ENCODE results near the gene PSD4. TPM values are rescaled to one million over a fixed set of nuclear protein-coding genes. Genes with fewer than 3 reads are reported as not detected.

The PSD4 gene
- total and polyA plus RNA-seq, 10 of the 15 experiments (the other 5 are each of a cell fraction or from before 2014, with no cell fraction given): 0.68 to 114 (median 35.1) TPM

DNA sequence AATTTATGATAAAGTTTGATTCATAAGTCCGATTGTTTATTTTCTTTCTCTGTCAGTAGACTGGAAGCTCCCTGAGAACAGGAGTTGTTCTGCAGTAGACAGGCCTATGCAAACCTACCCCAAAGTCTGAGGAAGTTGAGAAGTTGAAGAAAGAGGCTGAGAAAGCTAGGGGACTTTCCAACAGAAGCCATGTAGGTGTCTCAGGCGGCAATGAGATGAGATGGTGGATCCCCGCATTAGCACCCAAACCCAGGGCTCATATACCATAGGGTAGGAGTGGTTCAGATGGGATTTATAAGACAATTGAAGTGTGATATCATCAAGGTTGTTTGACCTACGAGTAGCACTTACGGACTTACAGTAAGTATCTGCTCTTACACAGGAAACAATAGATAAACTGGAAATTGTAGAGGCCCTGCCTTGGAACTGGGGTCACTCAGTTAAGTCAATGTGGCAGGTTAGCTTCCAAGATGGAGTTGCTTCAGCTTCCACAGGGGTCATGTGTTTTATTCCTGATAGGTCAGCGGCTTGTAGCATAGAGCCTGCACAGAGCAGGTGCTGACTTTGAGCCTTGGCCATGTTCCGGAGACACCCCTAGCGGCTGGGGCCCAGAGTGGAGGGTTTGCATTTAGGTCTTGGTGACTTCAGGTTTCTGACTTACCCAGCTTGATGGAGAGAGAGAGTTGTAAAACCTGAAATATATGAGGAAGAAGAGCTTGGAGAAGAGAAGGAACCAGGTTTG is 2.3 kb upstream of the PSD4 start:
- DNase-seq (ENCODE audit: low read depth, low spot score) (no peak), ATAC-seq (no peak), FAIRE-seq (no peak)
- 83% methylated on average over 8 of the region's 8 CpGs for WGBS (ENCODE audit: insufficient coverage, insufficient replicate concordance, low lambda C conversion rate, missing lambda C conversion rate)
- Histone ChIP-seq H3K4me2 (ENCODE audit: control insufficient read depth, insufficient read depth) (no peak overlapping the region), H3K27ac (ENCODE audit: control insufficient read depth, insufficient read depth) (no peak overlapping the region), H3K4me3 (no peak overlapping the region), H3K79me2 (ENCODE audit: control insufficient read depth, insufficient read depth, low read length) (peaks cover 31% of the 10 kb centered on the region), H3K4me1 (ENCODE audit: control insufficient read depth, insufficient read depth, low read length) (peaks cover 21% of the 10 kb centered on the region), H2AFZ (ENCODE audit: control insufficient read depth, low read depth, low read length) (no peak overlapping the region), H3K27me3 (replicated peaks in 1 of 2; ENCODE audit: control insufficient read depth in 2 of 2, insufficient read depth in 2 of 2, low read length in 1 of 2) (no peaks in the 10 kb centered on the region), H3K36me3 (ENCODE audit: control insufficient read depth in 2 of 2, insufficient read depth in 2 of 2, low read length in 1 of 2) (peaks cover 0 to 3% of the 10 kb centered on the region in 2 experiments; a peak in 2 of 4 replicates), H3K9ac (ENCODE audit: control insufficient read depth, insufficient read depth, low read length) (no peak overlapping the region), H4K20me1 (ENCODE audit: control insufficient read depth, insufficient read depth) (peaks cover 5% of the 10 kb centered on the region; the same call in 1 of the 2 replicates), H3K9me3 (replicated peaks; ENCODE audit: control insufficient read depth, insufficient read depth, low read length) (no peaks in the 10 kb centered on the region; the same call in 1 of the 3 replicates)
- ChIA-PET RAD21 (ENCODE audit: unreplicated experiment) (no interaction called here), POLR2A (no interaction called here), SMC1A (ENCODE audit: uncharacterized antibody, unreplicated experiment) (interaction anchor here (2.1 kb wide), 1 partner anchor 33 kb away, joined by 6 read pairs; no protein-coding TSS in a partner anchor), CTCF (interaction anchor here (1.0 to 13.8 kb wide), 4 partner anchors 9 to 34 kb away, joined by 5 to 195 read pairs (median 56); no protein-coding TSS in a partner anchor)
- intact Hi-C loops (cut with micrococcal nuclease; ENCODE audit: unreplicated experiment) (no loop called here), in situ Hi-C loops (cut with MboI) (no loop called here)
- BruUV-seq (replicated peaks): no TSS peak
- TF ChIP-seq FOXK2 (IDR thresholded peaks at IDR 0.05): no peak
- TF ChIP-seq MTA3 (IDR thresholded peaks at IDR 0.05; ENCODE audit: borderline replicate concordance, low read length): no peak
- TF ChIP-seq EGR1 (IDR thresholded peaks at IDR 0.05; ENCODE audit: borderline replicate concordance in 1 of 2, low read depth in 2 of 2, low read length in 2 of 2): no peak
- no peak for TF ChIP-seq CHD2 (IDR thresholded peaks at IDR 0.05; ENCODE audit: borderline replicate concordance, low read depth, low read length)
- TF ChIP-seq ZBED1 (IDR thresholded peaks at IDR 0.05; ENCODE audit: borderline replicate concordance): no peak
- no peak for TF ChIP-seq PAX5 (IDR thresholded peaks at IDR 0.05; ENCODE audit: borderline replicate concordance, low read depth, low read length)
- TF ChIP-seq SPI1 (IDR thresholded peaks at IDR 0.05; ENCODE audit: borderline replicate concordance, insufficient read depth, low read depth, low read length): no peak
- no peak for TF ChIP-seq CEBPZ (IDR thresholded peaks at IDR 0.05; ENCODE audit: low read depth, low read length)
- no peak for TF ChIP-seq EZH2 (IDR thresholded peaks at IDR 0.05; ENCODE audit: borderline replicate concordance, control insufficient read depth, low read depth, low read length)
- no peak for TF ChIP-seq ZNF384 (IDR thresholded peaks at IDR 0.05; ENCODE audit: borderline replicate concordance, low read depth, low read length)
- no peak for TF ChIP-seq PBX3 (IDR thresholded peaks at IDR 0.05; ENCODE audit: insufficient replicate concordance, low read depth, low read length)
- no peak for TF ChIP-seq CBX3 (IDR thresholded peaks at IDR 0.05; ENCODE audit: borderline replicate concordance, low read depth)
- TF ChIP-seq MYC (IDR thresholded peaks at IDR 0.05; ENCODE audit: insufficient read depth, insufficient read length, insufficient replicate concordance, low read length, severe bottlenecking): no peak
- TF ChIP-seq, protein P1, sequence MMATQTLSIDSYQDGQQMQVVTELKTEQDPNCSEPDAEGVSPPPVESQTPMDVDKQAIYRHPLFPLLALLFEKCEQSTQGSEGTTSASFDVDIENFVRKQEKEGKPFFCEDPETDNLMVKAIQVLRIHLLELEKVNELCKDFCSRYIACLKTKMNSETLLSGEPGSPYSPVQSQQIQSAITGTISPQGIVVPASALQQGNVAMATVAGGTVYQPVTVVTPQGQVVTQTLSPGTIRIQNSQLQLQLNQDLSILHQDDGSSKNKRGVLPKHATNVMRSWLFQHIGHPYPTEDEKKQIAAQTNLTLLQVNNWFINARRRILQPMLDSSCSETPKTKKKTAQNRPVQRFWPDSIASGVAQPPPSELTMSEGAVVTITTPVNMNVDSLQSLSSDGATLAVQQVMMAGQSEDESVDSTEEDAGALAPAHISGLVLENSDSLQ (IDR thresholded peaks at IDR 0.05): no peak
- no peak for TF ChIP-seq RB1 (IDR thresholded peaks at IDR 0.05; ENCODE audit: borderline replicate concordance)

Measured in GM12878 (cell line).